ENCODE measurements around the gene RASL11A.

GRCh38 chr13:27245610-27246009 is 25.0 kb upstream of the RASL11A start:
- TF ChIP-seq CTCF (IDR thresholded peaks at IDR 0.05) (no peak), POLR2AphosphoS5 (IDR thresholded peaks at IDR 0.05) (no peak), POLR2A (IDR thresholded peaks at IDR 0.05) (no peak), EP300 (IDR thresholded peaks at IDR 0.05) (no peak)
